Cardiac muscle cell (in vitro differentiated cells and primary cell): ENCODE results near the gene MED8. TPM values are rescaled to one million over a fixed set of nuclear protein-coding genes. Genes with fewer than 3 reads are reported as not detected.

ENCODE experiments used
- DNase-seq, 2 donors: peaks; one replicate each; pipeline versions ENCODE4 v3.0.0 to v3.0.0-alpha.2; 2010 to 2017; ENCODE audit warnings: low read depth in 1 of 2, low spot score in 1 of 2
- H3K27ac ChIP-seq: fragments of 200-600 bp; sonication (generic); 2 replicates; pipeline ENCODE4 v1.5.1; 2016
- H3K27me3 ChIP-seq: fragments of 200-600 bp; sonication (generic); 2 replicates; pipeline ENCODE4 v1.6.0; 2016; ENCODE audit warnings: control low read depth
- H3K36me3 ChIP-seq: fragments of 200-600 bp; sonication (generic); 2 replicates; pipeline ENCODE4 v1.5.1; 2016; ENCODE audit warnings: control low read depth
- H3K4me1 ChIP-seq: fragments of 200-600 bp; sonication (generic); 2 replicates; pipeline ENCODE4 v1.8.1; 2017; ENCODE audit warnings: low read depth, mild to moderate bottlenecking, mixed run types
- H3K4me3 ChIP-seq: fragments of 200-600 bp; sonication (generic); 2 replicates; pipeline ENCODE4 v1.5.1; 2016; ENCODE audit warnings: mild to moderate bottlenecking
- H3K9me3 ChIP-seq: fragments of 200-600 bp; sonication (generic); 2 replicates; pipeline ENCODE4 v1.5.1; 2017; ENCODE audit warnings: low read depth, mild to moderate bottlenecking, control low read depth
- CTCF ChIP-seq: IDR thresholded peaks from 2 replicates; pipeline ENCODE4 v1.5.1; 2012; ENCODE audit warnings: low read depth, mild to moderate bottlenecking, low read length
- polyA plus RNA-seq: library from polyadenylated mRNA; unstranded; fragments of >200 nt; fragmentation: Nextera tagmentation; extraction: Ambion mirVana; gene quantifications from 2 replicates; pipeline ENCODE4 v1.2.1, GENCODE V29; 2016
- total RNA-seq: library from RNA; depleted of rRNA; stranded (reverse); fragments of >200 nt; gene quantifications from 2 replicates; pipeline ENCODE4 v1.2.3, GENCODE V29; 2016

Gene MED8
- total and polyA plus RNA-seq, 2 experiments from 2014 or later = 25.5 to 38.8 TPM

GRCh38 chr1:43367904-43368645 lies 21.5 kb downstream of the MED8 start, which contains the start of gene ELOVL1:
Gene ELOVL1 (minus strand): TSS chr1:43368011. CDS start chr1:43365609, 2,402 bp downstream.
- TF ChIP-seq CTCF = peak; percentile 36
- Histone ChIP-seq H3K36me3 (peaks cover 18% of the 10 kb centered on the region), H3K27me3 (no peaks in the 10 kb centered on the region), H3K27ac (peak within 1 kb of the TSS; percentile 92), H3K4me1 (peaks cover 22% of the 10 kb centered on the region), H3K9me3 (no peaks in the 10 kb centered on the region), H3K4me3 (peak within 1 kb of the TSS; percentile 67)
- DNase-seq = peak; percentile 90 to 95

GRCh38 chr1:43367026-43367903 lies 22.3 kb downstream of the MED8 start:
- peak overlapping the region; percentile 85 for H3K27ac ChIP-seq
- peak overlapping the region; percentile 67 for H3K4me3 ChIP-seq
- H3K36me3 ChIP-seq = peaks cover 26% of the 10 kb centered on the region
- no peaks in the 10 kb centered on the region for H3K9me3 ChIP-seq
- no peak for TF ChIP-seq CTCF
- H3K27me3 ChIP-seq = no peaks in the 10 kb centered on the region
- DNase-seq = no peak
- H3K4me1 ChIP-seq = peaks cover 22% of the 10 kb centered on the region

GRCh38 chr1:43366601-43367025 lies 23.0 kb downstream of the MED8 start:
- Histone ChIP-seq H3K9me3 (no peaks in the 10 kb centered on the region), H3K27ac (no peak overlapping the region), H3K4me3 (peak overlapping the region; percentile 67), H3K27me3 (no peaks in the 10 kb centered on the region), H3K36me3 (peaks cover 33% of the 10 kb centered on the region), H3K4me1 (peaks cover 22% of the 10 kb centered on the region)
- no peak for TF ChIP-seq CTCF
- no peak for DNase-seq

- Histone ChIP-seq H3K4me1 (peaks cover 22% of the 10 kb centered on the region), H3K4me3 (no peak overlapping the region), H3K27me3 (no peaks in the 10 kb centered on the region), H3K9me3 (no peaks in the 10 kb centered on the region), H3K27ac (no peak overlapping the region), H3K36me3 (peaks cover 37% of the 10 kb centered on the region)
- no peak for TF ChIP-seq CTCF
- DNase-seq = no peak
Measured at GRCh38 chr1:43366179-43366578, 23.4 kb downstream of the MED8 start.

GRCh38 chr1:43365678-43366077 lies 23.9 kb downstream of the MED8 start:
- peaks cover 22% of the 10 kb centered on the region for H3K4me1 ChIP-seq
- no peaks in the 10 kb centered on the region for H3K9me3 ChIP-seq
- TF ChIP-seq CTCF = no peak
- DNase-seq = no peak
- H3K27me3 ChIP-seq = no peaks in the 10 kb centered on the region
- no peak overlapping the region for H3K4me3 ChIP-seq
- peaks cover 40% of the 10 kb centered on the region for H3K36me3 ChIP-seq
- no peak overlapping the region for H3K27ac ChIP-seq
